HEK293 (cell line): Measurements from ENCODE around the gene REEP6.

Experiments used
- BCL11B ChIP-seq: fragments of 450-650 bp; formaldehyde crosslinking; IDR thresholded peaks from 2 replicates; pipeline ENCODE4 v1.5.1; 2016; ENCODE audit warnings: low read depth, missing biosample characterization, missing genetic modification characterization
- ELK4 ChIP-seq: IDR thresholded peaks from 2 replicates; pipeline ENCODE4 v1.6.1; 2011; ENCODE audit warnings: mild to moderate bottlenecking, low read depth, low read length, borderline replicate concordance
- IKZF3 ChIP-seq: fragments of 450-650 bp; IDR thresholded peaks from 2 replicates; pipeline ENCODE4 v1.5.0; 2018; ENCODE audit warnings: missing biosample characterization, mild to moderate bottlenecking, missing genetic modification characterization, moderate library complexity
- INSM2 ChIP-seq: fragments of 450-650 bp; formaldehyde crosslinking; IDR thresholded peaks from 2 replicates; pipeline ENCODE4 v1.5.1; 2016; ENCODE audit warnings: missing biosample characterization, missing genetic modification characterization
- OSR2 ChIP-seq: fragments of 450-650 bp; formaldehyde crosslinking; IDR thresholded peaks from 2 replicates; pipeline ENCODE4 v1.5.1; 2016; ENCODE audit warnings: missing biosample characterization, missing genetic modification characterization
- PRDM1 ChIP-seq: fragments of 450-650 bp; formaldehyde crosslinking; IDR thresholded peaks from 2 replicates; pipeline ENCODE4; 2016; ENCODE audit warnings: missing biosample characterization, missing genetic modification characterization
- RBAK ChIP-seq: fragments of 450-650 bp; formaldehyde crosslinking; IDR thresholded peaks from 2 replicates; pipeline ENCODE4 v1.5.1; 2016; ENCODE audit warnings: missing biosample characterization, missing genetic modification characterization
- SP2 ChIP-seq: fragments of 450-650 bp; formaldehyde crosslinking; IDR thresholded peaks from 2 replicates; pipeline ENCODE4 v1.5.1; 2016; ENCODE audit warnings: missing biosample characterization, missing genetic modification characterization
- TRIM28 ChIP-seq: IDR thresholded peaks from 2 replicates; pipeline ENCODE4 v1.6.1; 2011; ENCODE audit warnings: low read length, control low read depth, borderline replicate concordance
- WT1 ChIP-seq: fragments of 450-650 bp; formaldehyde crosslinking; IDR thresholded peaks from 2 replicates; pipeline ENCODE4 v1.5.1; 2016; ENCODE audit warnings: missing biosample characterization, missing genetic modification characterization
- YY2 ChIP-seq: fragments of 450-650 bp; formaldehyde crosslinking; IDR thresholded peaks from 2 replicates; pipeline ENCODE4 v1.5.1; 2016; ENCODE audit warnings: missing biosample characterization, missing genetic modification characterization
- ZBTB44 ChIP-seq: fragments of 450-650 bp; IDR thresholded peaks from 2 replicates; pipeline ENCODE4 v1.5.1; 2018; ENCODE audit warnings: missing biosample characterization, mild to moderate bottlenecking, missing genetic modification characterization
- ZBTB7A ChIP-seq: fragments of 450-650 bp; formaldehyde crosslinking; IDR thresholded peaks from 2 replicates; pipeline ENCODE4 v1.5.1; 2016; ENCODE audit warnings: low read depth, missing biosample characterization, missing genetic modification characterization
- ZNF155 ChIP-seq: fragments of 450-650 bp; formaldehyde crosslinking; IDR thresholded peaks from 2 replicates; pipeline ENCODE4 v1.5.1; 2016; ENCODE audit warnings: missing biosample characterization, missing genetic modification characterization
- ZNF324 ChIP-seq: fragments of 450-650 bp; formaldehyde crosslinking; IDR thresholded peaks from 2 replicates; pipeline ENCODE4 v1.5.1; 2016; ENCODE audit warnings: missing biosample characterization, missing genetic modification characterization
- ZNF398 ChIP-seq: fragments of 450-650 bp; formaldehyde crosslinking; IDR thresholded peaks from 2 replicates; pipeline ENCODE4 v1.5.1; 2017; ENCODE audit warnings: missing biosample characterization, missing genetic modification characterization
- ZNF514 ChIP-seq: fragments of 450-650 bp; formaldehyde crosslinking; IDR thresholded peaks from 2 replicates; pipeline ENCODE4 v1.5.1; 2016; ENCODE audit warnings: missing biosample characterization, missing genetic modification characterization
- ZNF544 ChIP-seq: fragments of 450-650 bp; formaldehyde crosslinking; IDR thresholded peaks from 2 replicates; pipeline ENCODE4 v1.5.0; 2017; ENCODE audit warnings: missing biosample characterization, missing genetic modification characterization
- ZNF585B ChIP-seq: fragments of 450-650 bp; formaldehyde crosslinking; IDR thresholded peaks from 2 replicates; pipeline ENCODE4 v1.5.1; 2016; ENCODE audit warnings: missing biosample characterization, missing genetic modification characterization
- ZNF670 ChIP-seq: fragments of 450-650 bp; formaldehyde crosslinking; IDR thresholded peaks from 2 replicates; pipeline ENCODE4 v1.5.1; 2016; ENCODE audit warnings: missing biosample characterization, missing genetic modification characterization, low read depth
- TF ChIP-seq, protein P1 (sequence below): fragments of 450-650 bp; formaldehyde crosslinking; IDR thresholded peaks from 2 replicates; pipeline ENCODE4 v1.5.1; 2016; ENCODE audit warnings: missing biosample characterization, missing genetic modification characterization
- TF ChIP-seq, protein P2 (sequence below): fragments of 450-650 bp; formaldehyde crosslinking; IDR thresholded peaks from 2 replicates; pipeline ENCODE4 v1.5.1; 2016; ENCODE audit warnings: missing biosample characterization, missing genetic modification characterization, low read depth
- TF ChIP-seq, protein P3 (sequence below): fragments of 450-650 bp; formaldehyde crosslinking; IDR thresholded peaks from 2 replicates; pipeline ENCODE4 v1.5.0; 2017; ENCODE audit warnings: missing biosample characterization, missing genetic modification characterization, borderline replicate concordance
- TF ChIP-seq, protein P4 (sequence below): fragments of 450-650 bp; formaldehyde crosslinking; IDR thresholded peaks from 2 replicates; pipeline ENCODE4 v1.5.1; 2016; ENCODE audit warnings: missing biosample characterization, missing genetic modification characterization

REEP6 gene

GRCh38 chr19:1503089-1503924 lies 12.3 kb downstream of the REEP6 start (continued):
- TF ChIP-seq, protein P1, sequence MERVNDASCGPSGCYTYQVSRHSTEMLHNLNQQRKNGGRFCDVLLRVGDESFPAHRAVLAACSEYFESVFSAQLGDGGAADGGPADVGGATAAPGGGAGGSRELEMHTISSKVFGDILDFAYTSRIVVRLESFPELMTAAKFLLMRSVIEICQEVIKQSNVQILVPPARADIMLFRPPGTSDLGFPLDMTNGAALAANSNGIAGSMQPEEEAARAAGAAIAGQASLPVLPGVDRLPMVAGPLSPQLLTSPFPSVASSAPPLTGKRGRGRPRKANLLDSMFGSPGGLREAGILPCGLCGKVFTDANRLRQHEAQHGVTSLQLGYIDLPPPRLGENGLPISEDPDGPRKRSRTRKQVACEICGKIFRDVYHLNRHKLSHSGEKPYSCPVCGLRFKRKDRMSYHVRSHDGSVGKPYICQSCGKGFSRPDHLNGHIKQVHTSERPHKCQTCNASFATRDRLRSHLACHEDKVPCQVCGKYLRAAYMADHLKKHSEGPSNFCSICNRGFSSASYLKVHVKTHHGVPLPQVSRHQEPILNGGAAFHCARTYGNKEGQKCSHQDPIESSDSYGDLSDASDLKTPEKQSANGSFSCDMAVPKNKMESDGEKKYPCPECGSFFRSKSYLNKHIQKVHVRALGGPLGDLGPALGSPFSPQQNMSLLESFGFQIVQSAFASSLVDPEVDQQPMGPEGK (tag by site-specific recombination), result peak; percentile 96
- TF ChIP-seq ZBTB7A (tag by site-specific recombination), result peak; percentile 55; the same call in 1 of the 2 replicates
- no peak for TF ChIP-seq PRDM1 (tag by site-specific recombination)
- TF ChIP-seq IKZF3, result peak; percentile 30; the same call in 1 of the 2 replicates
- TF ChIP-seq, protein P2, sequence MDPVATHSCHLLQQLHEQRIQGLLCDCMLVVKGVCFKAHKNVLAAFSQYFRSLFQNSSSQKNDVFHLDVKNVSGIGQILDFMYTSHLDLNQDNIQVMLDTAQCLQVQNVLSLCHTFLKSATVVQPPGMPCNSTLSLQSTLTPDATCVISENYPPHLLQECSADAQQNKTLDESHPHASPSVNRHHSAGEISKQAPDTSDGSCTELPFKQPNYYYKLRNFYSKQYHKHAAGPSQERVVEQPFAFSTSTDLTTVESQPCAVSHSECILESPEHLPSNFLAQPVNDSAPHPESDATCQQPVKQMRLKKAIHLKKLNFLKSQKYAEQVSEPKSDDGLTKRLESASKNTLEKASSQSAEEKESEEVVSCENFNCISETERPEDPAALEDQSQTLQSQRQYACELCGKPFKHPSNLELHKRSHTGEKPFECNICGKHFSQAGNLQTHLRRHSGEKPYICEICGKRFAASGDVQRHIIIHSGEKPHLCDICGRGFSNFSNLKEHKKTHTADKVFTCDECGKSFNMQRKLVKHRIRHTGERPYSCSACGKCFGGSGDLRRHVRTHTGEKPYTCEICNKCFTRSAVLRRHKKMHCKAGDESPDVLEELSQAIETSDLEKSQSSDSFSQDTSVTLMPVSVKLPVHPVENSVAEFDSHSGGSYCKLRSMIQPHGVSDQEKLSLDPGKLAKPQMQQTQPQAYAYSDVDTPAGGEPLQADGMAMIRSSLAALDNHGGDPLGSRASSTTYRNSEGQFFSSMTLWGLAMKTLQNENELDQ (tag by site-specific recombination), result no peak
- TF ChIP-seq, protein P3, sequence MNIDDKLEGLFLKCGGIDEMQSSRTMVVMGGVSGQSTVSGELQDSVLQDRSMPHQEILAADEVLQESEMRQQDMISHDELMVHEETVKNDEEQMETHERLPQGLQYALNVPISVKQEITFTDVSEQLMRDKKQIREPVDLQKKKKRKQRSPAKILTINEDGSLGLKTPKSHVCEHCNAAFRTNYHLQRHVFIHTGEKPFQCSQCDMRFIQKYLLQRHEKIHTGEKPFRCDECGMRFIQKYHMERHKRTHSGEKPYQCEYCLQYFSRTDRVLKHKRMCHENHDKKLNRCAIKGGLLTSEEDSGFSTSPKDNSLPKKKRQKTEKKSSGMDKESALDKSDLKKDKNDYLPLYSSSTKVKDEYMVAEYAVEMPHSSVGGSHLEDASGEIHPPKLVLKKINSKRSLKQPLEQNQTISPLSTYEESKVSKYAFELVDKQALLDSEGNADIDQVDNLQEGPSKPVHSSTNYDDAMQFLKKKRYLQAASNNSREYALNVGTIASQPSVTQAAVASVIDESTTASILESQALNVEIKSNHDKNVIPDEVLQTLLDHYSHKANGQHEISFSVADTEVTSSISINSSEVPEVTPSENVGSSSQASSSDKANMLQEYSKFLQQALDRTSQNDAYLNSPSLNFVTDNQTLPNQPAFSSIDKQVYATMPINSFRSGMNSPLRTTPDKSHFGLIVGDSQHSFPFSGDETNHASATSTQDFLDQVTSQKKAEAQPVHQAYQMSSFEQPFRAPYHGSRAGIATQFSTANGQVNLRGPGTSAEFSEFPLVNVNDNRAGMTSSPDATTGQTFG (tag by site-specific recombination), result no peak
- no peak for TF ChIP-seq ZNF514 (tag by site-specific recombination)
- no peak for TF ChIP-seq ZNF398 (tag by site-specific recombination)
- 0 out of 2 replicates have a peak, but pooled peaks have one; percentile 22 for TF ChIP-seq INSM2 (tag by site-specific recombination)
- peak; percentile 65; the same call in 1 of the 2 replicates for TF ChIP-seq ZBTB44 (tag by site-specific recombination)
- TF ChIP-seq RBAK (tag by site-specific recombination), result no peak
- no peak for TF ChIP-seq ZNF585B (tag by site-specific recombination)
- TF ChIP-seq OSR2 (tag by site-specific recombination), result no peak
- 0 out of 2 replicates have a peak, but pooled peaks have one; percentile 40 for TF ChIP-seq ZNF324 (tag by site-specific recombination)
- TF ChIP-seq WT1 (tag by site-specific recombination), result peak; percentile 58
- TF ChIP-seq YY2 (tag by site-specific recombination), result no peak
- TF ChIP-seq SP2 (tag by site-specific recombination), result peak; percentile 59
- no peak for TF ChIP-seq ZNF670 (tag by site-specific recombination)
- peak; percentile 68; the same call in 1 of the 2 replicates for TF ChIP-seq BCL11B
- no peak for TF ChIP-seq TRIM28
- no peak for TF ChIP-seq ZNF544 (tag by site-specific recombination)
- TF ChIP-seq, protein P4, sequence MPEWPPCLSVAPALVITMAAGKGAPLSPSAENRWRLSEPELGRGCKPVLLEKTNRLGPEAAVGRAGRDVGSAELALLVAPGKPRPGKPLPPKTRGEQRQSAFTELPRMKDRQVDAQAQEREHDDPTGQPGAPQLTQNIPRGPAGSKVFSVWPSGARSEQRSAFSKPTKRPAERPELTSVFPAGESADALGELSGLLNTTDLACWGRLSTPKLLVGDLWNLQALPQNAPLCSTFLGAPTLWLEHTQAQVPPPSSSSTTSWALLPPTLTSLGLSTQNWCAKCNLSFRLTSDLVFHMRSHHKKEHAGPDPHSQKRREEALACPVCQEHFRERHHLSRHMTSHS (tag by site-specific recombination), result no peak
- TF ChIP-seq ELK4, result no peak
- TF ChIP-seq ZNF155 (tag by site-specific recombination), result no peak
